Endothelial cell of umbilical vein (primary cell): ENCODE measurements around the gene CNN2.

Source experiments
- EZH2 ChIP-seq: IDR thresholded peaks from 2 replicates; pipeline ENCODE4 v1.6.1; 2012; ENCODE audit warnings: borderline replicate concordance, low read depth, mild to moderate bottlenecking, moderate library complexity, low read length, inconsistent platforms; ENCODE audit not compliant: severe bottlenecking
- FOS ChIP-seq: IDR thresholded peaks from 2 replicates; pipeline ENCODE4 v1.6.1; 2011; ENCODE audit warnings: mild to moderate bottlenecking, low read length, moderate library complexity, borderline replicate concordance; ENCODE audit not compliant: insufficient read depth
- GATA2 ChIP-seq: IDR thresholded peaks from 2 replicates; pipeline ENCODE4 v1.7.0; 2011; ENCODE audit warnings: low read depth, mild to moderate bottlenecking, moderate library complexity, mixed read lengths, low read length; ENCODE audit not compliant: insufficient read length, insufficient read depth
- JUN ChIP-seq: IDR thresholded peaks from 2 replicates; pipeline ENCODE4 v1.6.1; 2011; ENCODE audit warnings: borderline replicate concordance, low read depth; ENCODE audit not compliant: insufficient read length, insufficient read depth
- POLR2A ChIP-seq: IDR thresholded peaks from 2 replicates; pipeline ENCODE4 v1.6.1; 2012; ENCODE audit warnings: low read depth, mild to moderate bottlenecking, control low read depth, low read length
- POLR2AphosphoS5 ChIP-seq: IDR thresholded peaks from 2 replicates; pipeline ENCODE4 v1.6.1; 2012; ENCODE audit warnings: low read depth, mild to moderate bottlenecking, control low read depth, low read length, moderate library complexity; ENCODE audit not compliant: insufficient read depth
- TF ChIP-seq, protein P1 (sequence below), 2 donors: IDR thresholded peaks; 1 replicate in 1 of 2; 2 replicates in 1 of 2; pipeline ENCODE4 v1.5.1; 2011; ENCODE audit warnings: low read length in 2 of 2, mild to moderate bottlenecking in 2 of 2, moderate library complexity in 2 of 2, control low read depth in 1 of 2, inconsistent platforms in 1 of 2, low read depth in 1 of 2; ENCODE audit not compliant: insufficient read depth in 1 of 2; ENCODE audit errors: extremely low read depth in 1 of 2
- TF ChIP-seq, protein P2 (sequence below): IDR thresholded peaks from 2 replicates; pipeline ENCODE4 v1.6.1; 2011; ENCODE audit not compliant: insufficient read depth, insufficient read length

DNA sequence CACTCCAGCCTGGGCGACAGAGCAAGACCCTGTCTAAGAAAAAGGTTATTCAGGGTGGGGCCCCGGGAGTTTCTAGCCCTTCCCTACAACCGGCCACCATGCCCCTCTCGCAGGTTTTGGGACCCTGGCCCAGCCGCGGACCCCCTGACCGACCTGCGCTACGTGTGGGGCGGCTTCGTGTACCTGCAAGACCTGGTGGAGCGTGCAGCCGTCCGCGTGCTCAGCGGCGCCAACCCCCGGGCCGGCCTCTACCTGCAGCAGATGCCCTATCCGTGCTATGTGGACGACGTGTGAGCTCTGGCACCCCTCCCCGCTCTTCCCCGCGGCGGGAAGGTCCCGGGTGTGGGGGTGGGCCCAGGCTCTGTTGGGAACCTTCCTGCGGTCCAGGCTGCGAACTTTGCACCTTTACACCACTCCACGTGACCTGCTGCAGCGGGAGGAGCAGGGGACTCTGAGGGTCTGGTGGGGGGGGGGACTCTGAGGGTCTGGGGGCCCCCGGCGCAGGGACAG, 19.8 kb downstream of the CNN2 start:
- TF ChIP-seq POLR2A (no peak), EZH2 (no peak), JUN (no peak), FOS (no peak), GATA2 (no peak), POLR2AphosphoS5 (no peak)
- TF ChIP-seq, protein P1, sequence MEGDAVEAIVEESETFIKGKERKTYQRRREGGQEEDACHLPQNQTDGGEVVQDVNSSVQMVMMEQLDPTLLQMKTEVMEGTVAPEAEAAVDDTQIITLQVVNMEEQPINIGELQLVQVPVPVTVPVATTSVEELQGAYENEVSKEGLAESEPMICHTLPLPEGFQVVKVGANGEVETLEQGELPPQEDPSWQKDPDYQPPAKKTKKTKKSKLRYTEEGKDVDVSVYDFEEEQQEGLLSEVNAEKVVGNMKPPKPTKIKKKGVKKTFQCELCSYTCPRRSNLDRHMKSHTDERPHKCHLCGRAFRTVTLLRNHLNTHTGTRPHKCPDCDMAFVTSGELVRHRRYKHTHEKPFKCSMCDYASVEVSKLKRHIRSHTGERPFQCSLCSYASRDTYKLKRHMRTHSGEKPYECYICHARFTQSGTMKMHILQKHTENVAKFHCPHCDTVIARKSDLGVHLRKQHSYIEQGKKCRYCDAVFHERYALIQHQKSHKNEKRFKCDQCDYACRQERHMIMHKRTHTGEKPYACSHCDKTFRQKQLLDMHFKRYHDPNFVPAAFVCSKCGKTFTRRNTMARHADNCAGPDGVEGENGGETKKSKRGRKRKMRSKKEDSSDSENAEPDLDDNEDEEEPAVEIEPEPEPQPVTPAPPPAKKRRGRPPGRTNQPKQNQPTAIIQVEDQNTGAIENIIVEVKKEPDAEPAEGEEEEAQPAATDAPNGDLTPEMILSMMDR (IDR thresholded peaks at IDR 0.05; ENCODE audit: extremely low read depth in 1 of 2, insufficient read depth in 1 of 2, low read depth in 1 of 2, low read length in 2 of 2) = no peak
- TF ChIP-seq, protein P2, sequence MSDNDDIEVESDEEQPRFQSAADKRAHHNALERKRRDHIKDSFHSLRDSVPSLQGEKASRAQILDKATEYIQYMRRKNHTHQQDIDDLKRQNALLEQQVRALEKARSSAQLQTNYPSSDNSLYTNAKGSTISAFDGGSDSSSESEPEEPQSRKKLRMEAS = no peak
